ENCODE data around the gene OR8H3.
"Not testable (repeated sequence)": the region's sequence is repeated elsewhere in the genome, so short reads cannot be mapped to it uniquely, and the experiment has no call there.

Gene OR8H3, protein sequence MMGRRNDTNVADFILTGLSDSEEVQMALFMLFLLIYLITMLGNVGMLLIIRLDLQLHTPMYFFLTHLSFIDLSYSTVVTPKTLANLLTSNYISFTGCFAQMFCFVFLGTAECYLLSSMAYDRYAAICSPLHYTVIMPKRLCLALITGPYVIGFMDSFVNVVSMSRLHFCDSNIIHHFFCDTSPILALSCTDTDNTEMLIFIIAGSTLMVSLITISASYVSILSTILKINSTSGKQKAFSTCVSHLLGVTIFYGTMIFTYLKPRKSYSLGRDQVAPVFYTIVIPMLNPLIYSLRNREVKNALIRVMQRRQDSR

DNA sequence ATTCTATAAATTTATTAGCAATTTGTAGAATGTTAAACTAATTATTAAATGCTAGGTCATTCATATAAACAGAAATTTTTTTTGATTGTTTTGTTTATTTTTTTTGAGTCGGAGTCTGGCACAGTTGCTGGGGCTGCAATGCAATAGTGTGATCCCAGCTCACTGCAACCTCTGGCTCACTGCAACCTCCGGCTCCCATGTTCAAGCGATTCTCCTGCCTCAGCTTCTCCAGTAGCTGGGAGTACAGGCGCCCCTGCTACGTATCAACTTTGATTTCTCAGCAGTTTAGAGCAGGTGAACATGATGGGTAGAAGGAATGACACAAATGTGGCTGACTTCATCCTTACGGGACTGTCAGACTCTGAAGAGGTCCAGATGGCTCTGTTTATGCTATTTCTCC lies at the start of gene OR8H3:
Gene OR8H3 (plus strand): TSS at position 301 of the 400 bp plus-strand sequence. CDS start 0 bp downstream, at position 301.
- no peak for DNase-seq (ENCODE audit: low read depth in 2 of 2)

DNA sequence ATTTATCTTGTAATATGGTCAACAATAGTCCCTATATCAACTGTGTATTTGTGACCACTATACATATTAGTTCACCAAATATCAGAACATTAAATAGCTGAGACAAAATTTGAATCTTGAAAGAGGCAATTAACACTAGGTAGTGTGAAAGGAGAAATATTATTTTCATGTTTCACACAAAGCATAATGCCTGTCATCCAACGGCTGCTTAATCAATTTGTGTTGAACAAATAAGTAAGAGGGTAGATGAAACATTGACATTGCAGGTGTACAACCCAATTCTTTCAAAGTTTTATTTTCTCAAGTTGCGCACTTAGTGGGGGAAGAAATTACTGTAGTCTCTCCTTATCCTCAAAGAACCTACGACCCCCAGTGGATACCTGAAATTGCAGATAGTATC lies 32.5 kb upstream of the OR8H3 start:
- DNase-seq (ENCODE audit: low read depth in 2 of 2), result no peak

DNA sequence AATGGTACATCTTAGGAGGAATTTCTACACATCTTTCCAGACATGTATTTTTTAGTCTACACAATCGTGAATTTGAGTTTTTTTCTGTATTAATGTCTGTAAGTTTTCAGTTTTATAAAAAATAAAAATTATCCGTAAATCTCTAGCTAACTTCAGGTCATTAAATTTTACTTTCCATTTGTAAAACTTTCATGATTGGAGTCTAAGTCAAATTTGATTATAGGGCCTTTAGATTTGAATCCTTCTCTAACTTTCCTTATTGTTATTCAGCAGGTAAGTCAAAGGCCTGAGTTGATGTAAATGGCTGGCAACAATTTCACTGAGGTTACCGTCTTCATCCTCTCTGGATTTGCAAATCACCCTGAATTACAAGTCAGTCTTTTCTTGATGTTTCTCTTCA lies 29.2 kb upstream of the OR8H3 start, which contains the start of gene OR8I2:
Gene OR8I2 (plus strand): TSS at position 301 of the 400 bp plus-strand sequence. CDS start 0 bp downstream, at position 301.
- DNase-seq (ENCODE audit: low read depth in 2 of 2), result no peak

DNA sequence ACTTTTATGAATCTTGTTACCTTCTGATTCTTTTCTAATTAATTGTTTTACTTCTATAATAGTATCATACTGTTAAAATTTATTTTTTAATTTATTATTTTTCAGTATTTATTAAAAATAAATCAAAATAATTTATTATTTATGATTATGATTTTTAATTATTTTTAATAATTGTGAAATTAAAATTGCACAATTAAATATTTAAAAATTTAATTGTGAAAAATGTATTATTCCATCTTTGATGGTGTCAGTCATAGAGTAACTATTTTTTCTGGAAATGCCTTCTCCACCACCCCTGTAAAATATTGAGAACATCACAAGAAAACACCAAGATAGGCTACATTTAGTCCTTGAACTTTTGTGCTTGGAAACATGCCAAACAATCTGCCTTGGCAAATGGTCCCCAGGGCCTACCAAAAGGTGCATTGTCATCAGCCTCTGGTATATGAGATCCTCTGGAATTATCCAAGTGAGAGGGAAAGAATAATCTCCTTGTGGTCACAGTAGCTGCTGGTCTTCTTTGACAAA lies 18.9 kb upstream of the OR8H3 start, which contains the start of gene OR8H2:
Gene OR8H2 (plus strand): TSS at position 478 of the 528 bp plus-strand sequence. CDS start 1,356 bp downstream, outside the sequence.
- no peak for DNase-seq (ENCODE audit: low read depth in 2 of 2)

DNA sequence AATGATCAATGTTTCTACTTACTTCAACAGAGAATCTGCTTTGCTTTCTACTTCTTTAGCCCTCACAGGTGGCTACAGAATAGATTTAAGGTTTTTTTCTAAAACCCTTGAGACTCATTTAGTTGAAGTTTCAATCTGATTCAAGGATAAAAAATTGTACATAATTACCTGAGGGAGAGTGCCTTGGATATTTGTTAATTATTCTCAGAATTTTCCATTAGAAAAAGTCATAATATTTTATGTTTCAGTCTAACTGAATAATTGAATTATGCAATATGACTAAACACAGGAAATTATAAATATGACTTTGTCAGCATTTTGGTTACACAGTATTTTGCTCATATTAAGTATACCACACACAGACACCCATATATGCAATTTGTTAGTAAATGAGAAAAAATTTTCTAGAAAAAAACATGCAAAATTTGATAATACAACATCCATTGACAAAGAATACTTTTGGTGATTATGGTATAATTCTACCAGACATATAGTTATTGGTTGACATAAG lies 18.0 kb downstream of the OR8H3 start, which contains the start of gene OR8J3:
Gene OR8J3 (minus strand): TSS at position 51 of the 511 bp plus-strand sequence. CDS start 2,483 bp downstream, outside the sequence.
- DNase-seq (ENCODE audit: low read depth in 2 of 2), result no peak

DNA sequence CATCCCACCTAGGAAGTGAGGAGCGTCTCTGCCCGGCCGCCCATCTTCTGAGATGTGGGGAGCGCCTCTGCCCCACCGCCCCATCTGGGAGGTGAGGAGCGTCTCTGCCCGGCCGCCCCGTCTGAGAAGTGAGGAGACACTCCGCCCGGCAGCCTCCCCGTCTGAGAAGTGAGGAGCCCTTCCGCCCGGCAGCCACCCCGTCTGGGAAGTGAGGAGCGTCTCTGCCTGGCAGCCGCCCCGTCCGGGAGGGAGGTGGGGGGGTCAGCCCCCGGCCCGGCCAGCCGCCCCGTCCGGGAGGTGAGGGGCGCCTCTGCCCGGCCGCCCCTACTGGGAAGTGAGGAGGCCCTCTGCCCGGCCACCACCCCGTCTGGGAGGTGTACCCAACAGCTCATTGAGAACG lies 21.5 kb downstream of the OR8H3 start:
- DNase-seq (ENCODE audit: low read depth in 2 of 2), result not testable (repeated sequence)

DNA sequence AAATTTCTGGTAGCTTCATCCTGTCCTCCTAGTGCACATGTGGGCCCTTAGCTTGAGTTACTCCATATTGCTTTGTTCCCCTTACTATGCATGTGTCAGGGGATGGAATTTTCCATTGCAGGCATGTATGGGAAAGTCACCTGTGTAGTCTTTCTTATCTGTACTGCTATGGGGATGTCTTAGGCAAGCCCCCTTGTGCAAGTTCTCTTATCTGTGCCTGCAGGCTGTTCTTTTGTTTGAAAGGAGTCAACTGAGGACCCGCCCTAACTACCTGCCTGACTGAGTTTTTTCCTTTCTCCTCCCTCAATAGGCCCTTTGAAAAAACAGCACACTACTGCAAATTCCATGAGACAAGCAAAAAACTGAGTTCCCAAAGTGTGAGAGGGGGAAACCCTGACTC lies 29.2 kb downstream of the OR8H3 start:
- no peak for DNase-seq (ENCODE audit: low read depth in 2 of 2)

DNA sequence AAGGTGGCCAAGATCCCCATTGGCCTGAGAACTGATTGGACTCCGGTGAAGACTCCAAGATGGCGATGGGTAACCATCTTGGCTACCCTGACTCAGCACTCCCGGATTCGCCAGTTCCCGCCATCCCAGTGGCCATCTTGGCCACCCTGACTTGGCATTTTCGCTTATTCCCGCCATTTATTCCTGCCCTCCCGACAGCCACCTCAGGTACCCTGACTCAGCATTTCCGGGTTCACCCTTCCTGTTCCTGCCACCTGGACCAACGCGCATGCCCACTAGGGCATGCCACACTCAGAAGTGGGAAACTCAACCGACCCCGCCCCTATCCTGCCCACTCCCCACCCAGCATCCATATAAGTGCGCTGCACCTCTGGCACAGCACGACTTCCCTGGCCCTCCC lies 30.2 kb downstream of the OR8H3 start:
- DNase-seq (ENCODE audit: low read depth in 2 of 2), result no peak

DNA sequence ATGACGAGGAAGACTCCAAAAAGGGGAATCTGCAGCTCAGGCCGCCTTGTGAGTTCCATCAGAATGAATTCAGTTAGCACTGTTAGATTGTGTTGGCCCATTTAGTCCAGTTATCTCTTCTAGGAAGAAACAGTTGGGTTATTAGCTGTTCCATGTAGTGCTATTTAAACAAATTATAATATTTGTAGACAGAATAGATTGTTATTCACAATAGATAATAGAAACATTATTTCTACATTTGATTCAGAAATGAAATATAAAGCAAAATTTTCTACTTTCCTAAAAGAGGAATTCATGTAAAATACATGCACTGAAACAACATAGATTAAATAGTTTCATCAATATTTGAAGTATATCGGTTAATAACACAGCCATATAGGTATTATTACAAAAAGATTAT lies 38.0 kb downstream of the OR8H3 start, which contains the start of gene OR8K5:
Gene OR8K5 (minus strand): TSS at position 101 of the 400 bp plus-strand sequence. CDS start 0 bp downstream, at position 101.
- DNase-seq (ENCODE audit: low read depth in 2 of 2), result no peak

DNA sequence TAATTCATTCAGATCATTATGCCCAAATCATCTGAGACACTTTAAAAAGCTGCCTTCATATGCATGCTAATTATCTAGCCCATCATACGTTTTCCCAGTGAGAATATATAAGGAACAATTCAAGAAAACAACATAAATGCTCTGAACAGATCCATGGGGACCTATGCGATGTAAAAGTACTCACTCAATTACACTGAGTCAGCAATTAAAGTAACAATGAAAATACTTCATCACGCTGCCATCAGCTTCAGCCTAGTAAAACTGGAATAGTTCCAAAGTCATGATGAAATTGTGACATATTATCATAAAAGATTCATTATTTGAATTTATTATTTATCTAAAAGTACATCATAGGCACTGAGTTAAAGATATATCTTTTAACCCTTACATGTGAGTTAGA lies 41.6 kb downstream of the OR8H3 start:
- no peak for DNase-seq (ENCODE audit: low read depth in 2 of 2)

DNA sequence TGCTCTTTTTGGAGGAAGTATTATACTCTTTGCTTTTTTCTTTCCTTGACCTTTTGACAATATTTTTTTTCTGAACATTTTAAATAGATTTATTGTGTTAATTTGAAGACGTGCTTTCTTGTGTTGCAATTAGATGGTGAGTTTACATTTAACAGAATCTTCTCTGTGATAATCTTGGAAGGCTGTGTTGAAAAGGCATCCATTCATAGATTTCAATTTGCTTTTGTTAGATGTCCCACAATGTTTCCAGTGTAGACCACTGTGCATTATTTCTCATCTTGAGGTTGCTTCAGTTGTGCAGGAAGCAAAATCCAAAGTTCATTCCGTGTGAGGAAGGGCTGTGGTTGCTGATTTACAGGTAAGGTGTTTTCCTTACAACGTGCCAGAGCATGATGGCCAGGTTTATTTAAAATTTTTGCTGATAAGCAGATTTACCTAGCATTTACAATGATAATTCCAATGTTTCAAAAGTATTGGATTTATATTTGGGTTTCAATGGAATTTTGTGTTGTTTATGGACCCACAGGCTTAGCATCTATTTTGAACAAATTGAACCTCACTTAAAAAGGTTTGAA lies 50.2 kb downstream of the OR8H3 start:
- no peak for DNase-seq (ENCODE audit: low read depth in 2 of 2)

All from stimulated activated CD4-positive, alpha-beta T cell treated with anti-CD3 and anti-CD28 coated beads, Interleukin-15, amount 100 ng/mL, for 48 hours (primary cell).